HEK293T (cell line): ENCODE data around the gene DOCK10.

ENCODE experiments used
- BHLHE40 ChIP-seq: fragments of 450-650 bp; IDR thresholded peaks from 2 replicates; pipeline ENCODE4 v1.6.1; 2016; ENCODE audit warnings: mild to moderate bottlenecking, moderate library complexity, borderline replicate concordance
- ELF4 ChIP-seq: fragments of 450-650 bp; IDR thresholded peaks from 2 replicates; pipeline ENCODE4 v1.6.1; 2017; ENCODE audit warnings: antibody characterized with exemption
- FOXA1 ChIP-seq: fragments of 450-650 bp; IDR thresholded peaks from 2 replicates; pipeline ENCODE4 v1.6.1; 2016; ENCODE audit warnings: mild to moderate bottlenecking
- FOXK2 ChIP-seq: fragments of 450-650 bp; IDR thresholded peaks from 2 replicates; pipeline ENCODE4 v1.6.1; 2016; ENCODE audit warnings: mild to moderate bottlenecking
- HDGF ChIP-seq: fragments of 450-650 bp; IDR thresholded peaks from 2 replicates; pipeline ENCODE4 v1.6.1; 2017; ENCODE audit warnings: antibody characterized with exemption, borderline replicate concordance
- SP1 ChIP-seq: fragments of 450-650 bp; IDR thresholded peaks from 2 replicates; pipeline ENCODE4 v1.6.1; 2017
- SUZ12 ChIP-seq: fragments of 450-650 bp; IDR thresholded peaks from 2 replicates; pipeline ENCODE4 v1.6.1; 2016; ENCODE audit warnings: mild to moderate bottlenecking
- TARDBP ChIP-seq: fragments of 450-650 bp; IDR thresholded peaks from 2 replicates; pipeline ENCODE4 v1.6.1; 2016
- ZNF384 ChIP-seq: fragments of 450-650 bp; IDR thresholded peaks from 2 replicates; pipeline ENCODE4 v1.6.1; 2016

- TF ChIP-seq HDGF (no peak), FOXA1 (no peak), SUZ12 (no peak), FOXK2 (no peak), ELF4 (no peak), SP1 (no peak), BHLHE40 (no peak), ZNF384 (no peak), TARDBP (no peak)
These were observed 107.6 kb downstream of the DOCK10 start for GRCh38 chr2:224934526-224935188.
